DND-41 (cell line): Measurements from ENCODE around the gene IRAK1BP1.

Experiments used
- CTCF ChIP-seq: IDR thresholded peaks from 2 replicates; pipeline ENCODE4 v1.5.1; 2012; ENCODE audit warnings: borderline replicate concordance, low read length, moderate library complexity, mild to moderate bottlenecking; ENCODE audit not compliant: poor library complexity, severe bottlenecking; ENCODE audit errors: extremely low read depth
- EZH2 ChIP-seq: IDR thresholded peaks from 3 replicates; pipeline ENCODE4 v1.6.1; 2012; ENCODE audit warnings: borderline replicate concordance, low read depth, mild to moderate bottlenecking, moderate library complexity, low read length, inconsistent platforms; ENCODE audit not compliant: severe bottlenecking

GRCh38 chr6:78947962-78948361 lies 80.6 kb downstream of the IRAK1BP1 start:
- TF ChIP-seq CTCF = no peak
- no peak for TF ChIP-seq EZH2
